H1 (cell line): ENCODE results near the gene RGS6. TPM values are rescaled to one million over a fixed set of nuclear protein-coding genes. Genes with fewer than 3 reads are reported as not detected.

Experiments used
- BCL11A ChIP-seq, 2 experiments: IDR thresholded peaks; one replicate each; pipeline ENCODE4 v1.6.1; 2011; ENCODE audit warnings: low read depth in 2 of 2, low read length in 2 of 2, mild to moderate bottlenecking in 2 of 2
- CBX5 ChIP-seq: fragments of 300-800, 300-1000 bp; sonication (generic); IDR thresholded peaks from 2 replicates; pipeline ENCODE4 v1.7.1; 2016; ENCODE audit warnings: antibody characterized with exemption, low read length, low read depth
- CHD7 ChIP-seq: fragments of 300-600 bp; sonication (generic); IDR thresholded peaks from 2 replicates; pipeline ENCODE4 v1.7.1; 2012; ENCODE audit warnings: low read length, moderate library complexity, mild to moderate bottlenecking, inconsistent platforms; ENCODE audit not compliant: insufficient replicate concordance
- HDAC2 ChIP-seq, 2 experiments: fragments of 300-600 bp in 1 of 2; sonication (generic) in 1 of 2; IDR thresholded peaks; 2 replicates each; pipeline ENCODE4 v1.6.1; 2011 to 2012; ENCODE audit warnings: low read depth in 2 of 2, low read length in 2 of 2, mild to moderate bottlenecking in 2 of 2, moderate library complexity in 2 of 2, borderline replicate concordance in 1 of 2, inconsistent platforms in 1 of 2
- KDM1A ChIP-seq: fragments of 200-600, 300-600 bp; sonication (generic); IDR thresholded peaks from 2 replicates; pipeline ENCODE4 v1.7.1; 2016; ENCODE audit warnings: mild to moderate bottlenecking, low read length, borderline replicate concordance
- KDM5A ChIP-seq: fragments of 200-600 bp; IDR thresholded peaks from 2 replicates; pipeline ENCODE4 v1.7.1; 2012; ENCODE audit warnings: mild to moderate bottlenecking, low read length, inconsistent platforms, mixed read lengths
- MAX ChIP-seq: IDR thresholded peaks from 2 replicates; pipeline ENCODE4 v1.6.1; 2012; ENCODE audit warnings: inconsistent platforms
- RAD21 ChIP-seq, 2 experiments: IDR thresholded peaks in 1 of 2; conservative IDR thresholded peaks in 1 of 2; 2 replicates each; pipeline ENCODE4 v1.6.1; 2011; ENCODE audit warnings: low read depth in 2 of 2, low read length in 2 of 2, improper control_type of control experiment in 1 of 2, inconsistent platforms in 1 of 2, mild to moderate bottlenecking in 1 of 2, moderate library complexity in 1 of 2
- TEAD4 ChIP-seq: IDR thresholded peaks from 2 replicates; pipeline ENCODE4 v1.6.1; 2012; ENCODE audit warnings: low read depth, low read length, inconsistent platforms, mixed read lengths
- polyA plus RNA-seq, 7 experiments: library from polyadenylated mRNA; depleted of rRNA in 3 of 7; stranded (reverse) in 5 of 7; unstranded in 2 of 7; fragments of >200 nt in 5 of 7; fragments of 200-250 nt in 2 of 7; gene quantifications; 1 replicate in 5 of 7; 2 replicates in 1 of 7; 4 replicates in 1 of 7; pipeline versions ENCODE4 v1.2.1 to v1.2.3, GENCODE V29; 2011 to 2013; ENCODE audit warnings: missing spikeins in 2 of 7, mixed read lengths in 2 of 7
- total RNA-seq: library from RNA; stranded (reverse); fragmentation: NEBNext Ultra II Directional; extraction: Animal tissue kit (Norgen Biotek cat#: 25700); gene quantifications from 2 replicates; pipeline ENCODE4 v1.2.1, GENCODE V29; 2021

Gene RGS6
- total and polyA plus RNA-seq, 2 of the 8 experiments (the other 6 are each of a cell fraction or from before 2014, with no cell fraction given) = 0.26 to 1.1 TPM

- no peak for TF ChIP-seq BCL11A (IDR thresholded peaks at IDR 0.05; ENCODE audit: low read depth in 2 of 2, low read length in 2 of 2)
- TF ChIP-seq MAX = no peak
- TF ChIP-seq HDAC2 (IDR thresholded peaks at IDR 0.05; ENCODE audit: borderline replicate concordance in 1 of 2, low read depth in 2 of 2, low read length in 2 of 2) = no peak
- no peak for TF ChIP-seq TEAD4
- no peak for TF ChIP-seq RAD21 (IDR thresholded peaks at IDR 0.05 in 1 of 2, conservative IDR thresholded peaks at IDR 0.05 in 1 of 2; ENCODE audit: low read depth in 2 of 2, low read length in 2 of 2)
- TF ChIP-seq KDM5A = no peak
- no peak for TF ChIP-seq CBX5
- TF ChIP-seq CHD7 = no peak
- no peak for TF ChIP-seq KDM1A
Measured at GRCh38 chr14:72613231-72613974, 681.2 kb downstream of the RGS6 start (continued).
